Eye (tissue), 1 donor: ENCODE measurements around the gene ARPC2.
"Not testable (repeated sequence)": the region's sequence is repeated elsewhere in the genome, so short reads cannot be mapped to it uniquely, and the experiment has no call there.

Experiments used
- DNase-seq: peaks from one replicate; pipeline ENCODE4 v3.0.0-alpha.2; 2015

ARPC2 gene

DNA sequence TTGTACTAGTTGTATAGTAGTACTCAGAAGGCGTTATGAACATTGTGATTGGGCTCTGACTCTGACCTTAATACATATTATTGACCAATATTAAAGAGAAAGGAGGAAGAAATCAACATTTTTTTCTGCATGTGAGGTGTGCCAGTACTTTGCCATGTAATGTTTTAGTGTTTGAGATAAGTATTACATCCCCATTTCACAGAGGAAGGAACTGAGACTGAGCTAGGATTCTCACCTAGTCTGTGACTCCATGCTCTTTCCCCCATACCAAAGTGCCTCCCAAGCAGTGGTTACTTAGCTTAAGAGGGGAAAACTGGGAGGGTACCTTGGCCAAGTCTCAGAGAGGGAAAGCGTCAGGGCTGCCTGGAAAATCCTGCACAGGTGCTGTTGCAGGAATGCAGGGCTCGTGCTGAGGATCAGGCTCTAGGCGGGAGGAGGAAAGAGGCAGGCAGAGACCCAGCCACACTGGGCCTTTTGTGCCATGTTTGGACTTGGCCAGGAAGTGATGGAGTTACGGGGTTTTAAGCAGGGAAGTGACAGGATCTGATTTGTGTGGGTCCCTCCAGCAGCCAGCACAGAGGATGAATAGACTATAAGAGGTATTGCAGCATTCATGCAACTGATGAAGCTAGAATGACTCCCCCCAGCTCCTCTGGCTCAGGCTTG lies 55.0 kb downstream of the ARPC2 start:
- no peak for DNase-seq

DNA sequence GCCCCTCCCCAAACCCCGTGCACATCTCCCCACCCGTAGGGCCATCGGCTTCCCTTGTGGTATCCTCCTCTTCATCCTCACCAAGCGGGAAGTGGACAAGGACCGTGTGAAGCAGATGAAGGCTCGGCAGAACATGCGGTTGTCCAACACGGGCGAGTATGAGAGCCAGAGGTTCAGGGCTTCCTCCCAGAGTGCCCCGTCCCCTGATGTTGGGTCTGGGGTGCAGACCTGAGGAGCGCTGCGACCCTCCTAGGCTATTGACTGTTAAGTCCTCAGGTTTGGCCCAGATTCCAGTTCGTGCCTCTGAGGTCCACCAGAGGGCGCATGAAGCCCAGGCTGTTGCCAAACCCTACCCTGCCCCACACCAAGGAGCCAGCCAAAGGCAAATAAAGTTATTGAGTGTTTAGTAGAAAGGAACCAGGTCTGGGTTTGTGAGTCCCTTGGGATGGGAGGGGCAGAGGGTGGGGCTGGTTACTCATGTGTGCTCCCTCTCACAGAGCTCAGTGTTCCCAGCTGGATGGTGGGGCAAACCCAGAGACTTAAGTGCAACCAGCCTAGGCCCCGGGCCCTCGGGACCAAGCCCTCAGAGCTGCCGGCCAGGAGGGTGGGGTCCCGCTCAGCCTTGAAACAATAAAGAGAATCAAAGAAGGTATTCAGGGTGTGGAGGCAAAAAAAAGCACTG lies 55.7 kb downstream of the ARPC2 start:
- DNase-seq, result peak; percentile 90

DNA sequence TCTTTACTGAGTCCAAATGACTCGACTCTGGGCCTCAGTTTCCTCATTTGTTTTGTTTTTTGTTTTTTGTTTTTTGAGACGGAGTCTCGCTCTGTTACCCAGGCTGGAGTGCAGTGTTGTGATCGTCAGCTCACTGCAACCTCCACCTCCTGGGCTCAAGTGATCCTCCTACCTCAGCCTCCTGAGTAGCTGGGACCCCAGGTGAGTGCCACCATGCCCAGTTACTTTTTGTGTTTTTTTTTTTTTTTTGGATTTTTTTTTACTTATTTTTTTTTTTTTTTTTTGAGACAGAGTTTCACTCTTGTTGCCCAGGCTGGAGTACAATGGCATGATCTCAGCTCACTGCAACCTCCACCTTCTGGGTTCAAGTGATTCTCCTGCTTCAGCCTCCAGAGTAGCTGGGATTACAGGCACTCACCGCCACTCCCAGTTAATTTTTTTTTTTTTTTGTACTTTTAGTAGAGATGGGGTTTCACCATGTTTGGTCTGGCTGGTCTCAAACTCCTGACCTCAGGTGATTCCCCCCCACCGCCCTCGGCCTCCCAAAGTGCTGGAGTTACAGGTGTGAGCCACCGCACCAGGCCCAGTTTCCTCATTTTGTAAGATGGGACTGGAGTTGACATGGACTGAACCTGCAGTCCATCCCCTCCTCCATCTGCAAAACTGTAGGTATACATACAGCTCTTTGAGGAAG lies 56.4 kb downstream of the ARPC2 start:
- DNase-seq, result not testable (repeated sequence)

DNA sequence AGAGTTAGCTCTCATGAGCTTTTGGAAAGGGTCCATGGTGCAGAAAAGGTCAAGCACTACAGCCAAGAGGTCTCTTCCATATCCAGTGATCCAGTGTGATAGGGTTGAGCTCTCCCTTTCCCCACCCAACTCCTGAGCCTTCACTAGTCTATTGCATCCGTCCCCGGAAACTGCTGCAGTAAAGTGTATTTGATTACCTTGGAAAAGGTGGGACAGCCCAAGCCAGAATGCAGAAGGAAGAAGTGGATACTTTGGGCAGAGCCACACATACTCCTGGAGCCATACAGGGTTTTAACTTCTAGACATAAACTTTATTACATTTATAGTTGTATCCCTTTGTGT lies 56.9 kb downstream of the ARPC2 start:
- DNase-seq, result no peak

DNA sequence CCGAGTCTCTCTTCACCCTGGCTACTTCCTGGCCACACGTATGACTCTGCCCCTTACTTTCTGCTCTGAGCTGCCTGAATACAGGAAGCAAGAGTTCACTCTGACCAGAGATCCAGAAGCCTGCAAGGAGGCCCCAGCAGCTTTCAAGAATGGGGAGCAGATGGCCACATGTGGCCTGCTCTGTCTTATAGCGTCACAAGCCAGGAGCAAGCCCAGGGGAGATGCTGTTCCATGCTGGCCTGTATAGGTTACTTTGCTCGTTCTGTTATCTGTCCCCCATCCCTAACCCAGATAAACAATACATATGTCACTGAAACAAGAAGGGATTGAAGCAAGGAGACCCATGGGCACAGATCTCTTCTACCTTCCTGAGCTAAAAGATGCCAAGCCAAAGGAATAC lies 57.6 kb downstream of the ARPC2 start:
- DNase-seq, result no peak

DNA sequence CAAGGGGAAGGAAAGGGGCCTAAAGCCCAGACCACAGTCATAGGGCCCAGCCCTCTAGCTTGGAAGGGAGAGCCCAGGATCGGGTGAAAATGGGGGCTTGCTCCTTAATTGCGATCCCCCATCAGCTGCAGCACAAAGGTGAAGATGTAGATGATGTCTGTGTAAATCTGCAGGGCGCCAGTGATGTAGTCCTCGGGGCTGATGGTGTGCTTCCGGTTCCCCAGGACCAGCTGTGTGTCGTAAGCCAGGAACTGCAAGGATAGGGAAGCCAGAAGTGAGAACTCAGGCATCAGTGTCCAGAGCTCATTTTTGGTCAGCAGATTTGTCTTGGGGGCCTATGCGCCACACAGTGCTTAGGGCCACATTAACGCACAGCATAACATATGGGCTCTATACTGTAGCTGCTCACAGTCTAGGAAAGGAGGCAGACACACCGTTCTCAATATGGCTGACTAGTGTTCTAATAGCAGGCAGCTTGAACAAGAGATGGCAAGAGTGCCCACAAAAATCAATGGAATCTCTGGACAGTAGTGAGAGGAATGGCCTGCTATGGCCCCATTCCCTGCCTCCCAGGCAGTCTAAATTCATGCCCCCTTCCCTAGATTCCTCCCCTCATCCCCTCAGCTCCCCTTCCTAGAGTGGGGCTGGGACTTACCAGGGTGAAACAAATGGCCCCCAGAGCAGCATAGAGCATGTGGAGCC lies 58.5 kb downstream of the ARPC2 start:
- DNase-seq, result no peak

DNA sequence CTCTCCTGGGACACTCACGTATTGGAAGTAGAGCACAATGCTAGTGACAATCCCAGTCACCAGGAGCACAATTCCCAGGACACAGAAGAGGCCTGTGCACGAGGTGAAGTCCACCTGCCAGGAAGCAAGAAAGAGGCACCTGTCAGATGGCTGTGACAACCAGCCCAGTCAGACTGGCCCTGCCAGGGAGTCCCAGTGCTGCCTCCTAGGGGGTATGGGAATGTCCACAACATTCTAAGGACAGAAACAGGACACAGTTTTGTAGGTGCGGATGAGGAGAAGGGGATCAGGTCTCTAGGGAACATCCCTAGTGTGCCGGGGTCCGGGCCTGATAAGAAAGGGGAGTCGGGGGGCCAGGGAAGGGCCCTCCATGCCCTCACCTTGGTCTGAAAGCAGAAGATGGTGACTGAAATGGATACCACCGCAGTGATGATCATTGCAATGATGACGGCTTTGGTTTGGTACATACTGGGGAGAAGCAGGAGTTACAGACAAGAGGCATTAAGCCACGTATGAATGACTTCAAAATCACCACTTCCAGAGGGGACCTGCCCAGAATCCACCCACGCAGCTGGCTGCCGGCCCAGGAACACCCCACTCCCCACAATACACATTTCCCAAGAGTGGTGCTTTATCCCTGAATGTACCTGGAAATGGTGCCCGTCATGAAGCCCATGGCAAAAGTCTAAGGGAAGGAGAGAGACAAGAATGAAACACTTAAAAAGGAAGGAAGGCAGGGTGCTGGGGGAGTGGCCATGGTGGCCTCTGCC lies 60.2 kb downstream of the ARPC2 start:
- no peak for DNase-seq

DNA sequence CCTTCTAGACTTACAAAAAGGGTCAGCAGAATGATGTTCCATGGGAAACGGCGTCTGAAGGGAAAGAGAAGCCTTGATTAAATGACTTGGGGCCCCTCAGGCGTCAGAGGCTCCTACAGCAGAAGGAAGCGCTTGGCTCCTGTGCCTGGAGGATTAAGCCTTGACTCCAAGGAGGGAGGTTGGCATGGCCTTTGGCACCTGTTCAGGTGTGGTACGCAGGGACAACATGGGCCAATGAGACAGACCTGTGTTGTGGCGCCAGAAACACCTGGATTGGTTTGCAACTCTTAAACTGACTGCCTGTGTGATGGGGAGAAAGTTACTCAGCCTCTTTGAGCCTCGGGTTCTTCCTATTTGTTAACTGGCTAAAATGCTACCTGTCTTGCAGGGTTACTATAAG lies 60.9 kb downstream of the ARPC2 start:
- DNase-seq, result no peak

DNA sequence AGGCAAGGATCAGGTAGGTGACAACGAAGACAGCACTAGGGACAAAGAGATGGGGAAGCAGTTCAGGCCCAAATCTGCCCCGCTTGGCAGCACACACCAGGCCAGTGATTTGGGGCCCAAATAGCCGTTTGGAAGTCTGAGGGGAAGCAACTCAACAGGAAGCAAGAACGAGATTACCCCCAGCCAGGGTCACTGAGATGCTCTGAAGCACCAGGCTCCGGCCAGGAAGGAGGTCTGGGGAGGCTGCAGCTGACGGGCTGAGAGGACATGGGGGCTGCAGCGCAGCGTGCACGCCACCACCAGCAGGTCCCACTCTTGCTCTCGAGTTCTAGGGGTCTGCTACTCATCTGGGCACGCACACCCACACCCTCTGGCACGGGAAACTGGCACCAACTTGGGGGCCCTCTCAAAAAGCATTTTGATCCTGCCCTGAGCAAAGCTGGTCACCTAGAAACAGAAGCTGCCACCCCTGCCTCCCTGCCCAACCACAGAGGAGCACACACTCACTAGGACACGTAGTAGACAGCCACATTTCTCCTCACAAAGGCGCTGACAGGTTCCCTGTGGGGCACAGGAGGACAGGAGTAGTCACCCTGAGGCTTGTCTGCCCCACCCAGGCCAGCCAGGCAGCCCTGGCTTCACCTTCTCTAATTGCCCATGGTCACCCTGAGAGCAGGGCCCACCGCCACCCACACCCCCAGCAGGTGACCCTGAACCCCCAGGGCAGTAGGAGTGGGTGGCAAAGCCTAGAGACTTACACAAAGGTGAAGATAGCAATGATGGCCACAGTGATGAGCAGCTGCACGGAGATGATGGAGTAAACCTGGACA lies 61.8 kb downstream of the ARPC2 start:
- DNase-seq, result no peak

DNA sequence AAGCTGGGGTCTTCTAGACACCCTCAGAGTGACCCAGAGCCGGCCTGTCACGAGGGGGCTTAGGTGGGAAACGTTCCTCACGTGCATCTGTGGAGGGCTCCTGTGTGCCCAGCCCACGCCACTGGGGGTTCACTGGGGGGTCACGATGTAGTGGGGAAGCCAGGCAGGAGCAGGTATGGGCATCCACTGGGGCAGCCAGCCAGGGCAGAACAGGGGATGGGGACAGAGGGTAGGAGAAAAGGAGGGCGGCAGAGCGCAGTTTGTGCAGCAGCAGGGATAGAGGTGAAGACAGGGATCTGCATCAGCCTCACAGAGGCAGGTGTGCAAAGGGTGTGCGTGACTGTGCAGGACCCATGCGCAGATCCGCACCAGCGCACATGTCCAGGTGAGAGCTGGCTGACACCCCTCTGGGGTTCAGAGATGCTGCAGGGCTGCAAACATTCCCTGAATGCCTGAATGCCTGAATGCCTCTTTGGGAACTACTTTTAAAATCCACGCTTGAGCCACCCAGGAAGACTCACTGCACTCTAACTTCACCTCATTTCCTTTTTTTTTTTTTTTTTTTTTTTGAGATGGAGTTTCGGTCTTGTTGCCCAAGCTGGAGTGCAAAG lies 63.4 kb downstream of the ARPC2 start:
- no peak for DNase-seq

DNA sequence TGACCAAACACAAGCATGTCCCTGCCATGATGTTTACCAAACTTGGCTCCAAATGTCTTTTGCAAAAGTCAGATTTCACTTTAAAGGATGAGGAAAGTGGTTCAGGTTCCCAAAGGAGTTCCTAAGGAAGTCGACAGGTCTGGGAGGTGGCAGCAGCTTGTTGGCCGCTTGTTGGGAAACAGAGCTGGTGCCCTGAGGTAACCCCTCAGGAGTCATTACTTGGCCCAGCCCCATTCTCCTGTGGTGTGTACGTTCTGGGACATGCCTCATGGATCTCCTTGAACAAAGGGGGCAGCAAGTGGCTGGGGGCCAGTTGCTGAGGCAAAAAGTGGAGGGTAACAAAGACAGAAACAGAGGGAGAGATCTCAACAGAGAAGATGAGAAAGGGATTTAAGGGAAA lies 64.5 kb downstream of the ARPC2 start:
- DNase-seq, result no peak

DNA sequence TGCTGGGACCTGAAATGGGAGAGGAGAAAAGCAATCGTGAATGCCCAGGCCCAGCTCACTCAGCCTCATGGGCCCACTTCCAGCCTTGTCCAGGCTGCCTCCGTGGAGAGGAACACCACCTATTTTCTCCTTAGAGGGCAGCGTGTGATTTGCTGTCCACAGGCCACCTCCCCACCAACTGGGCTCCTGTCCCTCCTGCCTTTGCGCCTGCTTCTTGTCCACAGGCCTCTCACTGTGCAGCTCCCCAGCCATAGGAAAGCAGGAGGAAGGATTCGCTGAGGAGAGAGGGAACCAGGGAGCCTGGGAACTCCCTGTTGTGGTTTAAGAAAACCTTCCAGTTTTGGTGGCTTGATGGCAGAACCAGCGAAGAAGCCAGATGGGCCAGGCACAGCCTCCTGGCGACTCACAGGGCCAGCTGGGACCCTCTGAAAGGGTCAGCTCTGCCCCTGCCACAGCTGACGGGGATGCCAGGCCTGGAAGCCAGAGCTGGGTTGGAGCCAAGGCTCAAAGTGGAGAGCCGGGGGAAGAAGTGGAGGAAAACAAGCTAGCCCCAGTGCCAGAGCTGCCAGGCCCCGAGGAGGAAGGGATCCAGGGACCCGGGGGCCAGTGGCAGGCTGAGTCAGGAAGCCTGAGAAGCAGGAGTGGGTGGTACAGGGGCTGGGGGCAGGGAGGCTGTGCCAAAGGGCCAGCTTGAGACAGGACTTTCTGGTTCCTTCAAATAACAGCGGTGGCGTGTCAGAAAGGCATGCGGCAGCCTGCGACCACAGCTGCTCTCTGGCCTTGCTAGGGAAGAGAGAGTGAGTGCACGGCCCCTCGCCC lies 65.4 kb downstream of the ARPC2 start:
- DNase-seq, result no peak

DNA sequence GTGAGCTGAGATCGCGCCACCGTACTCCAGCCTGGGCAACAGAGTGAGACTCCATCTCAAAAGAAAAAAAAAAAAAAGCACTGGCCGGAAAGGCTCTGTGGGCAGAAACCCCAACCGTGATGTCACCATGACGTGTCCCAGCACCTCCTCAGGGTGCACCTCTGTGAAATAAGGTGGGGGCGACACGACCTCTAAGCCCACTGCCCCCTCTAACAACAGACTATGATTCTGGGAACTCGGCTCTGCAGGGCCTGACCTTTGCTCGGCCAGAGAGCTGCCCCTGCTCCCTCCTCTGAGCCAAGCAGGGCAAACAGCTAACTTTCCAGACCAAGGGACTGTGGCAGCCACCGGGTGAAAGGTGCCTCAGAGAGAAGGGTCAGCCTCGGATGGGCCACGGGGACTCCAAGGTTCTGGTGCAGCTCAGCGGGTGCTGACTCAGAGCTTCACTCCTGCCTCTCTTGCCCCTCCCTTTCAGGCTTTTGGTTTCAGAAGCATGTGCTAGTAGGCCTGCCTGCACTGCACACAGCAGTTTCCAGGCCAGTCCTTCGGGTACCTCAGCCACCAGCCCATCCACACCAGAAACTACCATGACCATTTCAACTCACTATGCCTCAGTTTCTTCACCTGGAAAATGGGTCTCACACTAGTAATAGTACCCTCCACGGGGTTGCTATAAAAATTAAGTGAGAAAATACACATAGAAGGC lies 67.3 kb downstream of the ARPC2 start:
- DNase-seq, result no peak

DNA sequence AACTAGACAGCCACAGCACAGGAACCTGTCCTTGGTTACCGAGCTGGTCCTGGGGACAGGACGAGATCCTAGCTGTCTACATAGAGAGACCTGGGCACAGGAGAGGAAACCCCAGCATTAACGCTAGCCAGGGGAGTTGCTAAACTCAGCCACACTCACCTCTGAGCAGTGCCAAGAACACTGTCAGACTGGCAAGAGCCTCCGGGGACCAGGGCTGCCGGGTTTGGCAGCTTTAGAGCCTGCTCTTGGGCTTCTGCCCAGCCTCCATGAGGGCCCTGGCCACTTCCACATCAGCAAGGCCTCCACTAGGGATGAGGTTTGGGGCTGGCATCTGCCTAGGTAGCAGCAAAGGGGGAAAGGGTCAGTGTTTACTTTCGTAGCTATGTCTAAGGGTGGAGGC lies 68.6 kb downstream of the ARPC2 start:
- DNase-seq, result no peak

DNA sequence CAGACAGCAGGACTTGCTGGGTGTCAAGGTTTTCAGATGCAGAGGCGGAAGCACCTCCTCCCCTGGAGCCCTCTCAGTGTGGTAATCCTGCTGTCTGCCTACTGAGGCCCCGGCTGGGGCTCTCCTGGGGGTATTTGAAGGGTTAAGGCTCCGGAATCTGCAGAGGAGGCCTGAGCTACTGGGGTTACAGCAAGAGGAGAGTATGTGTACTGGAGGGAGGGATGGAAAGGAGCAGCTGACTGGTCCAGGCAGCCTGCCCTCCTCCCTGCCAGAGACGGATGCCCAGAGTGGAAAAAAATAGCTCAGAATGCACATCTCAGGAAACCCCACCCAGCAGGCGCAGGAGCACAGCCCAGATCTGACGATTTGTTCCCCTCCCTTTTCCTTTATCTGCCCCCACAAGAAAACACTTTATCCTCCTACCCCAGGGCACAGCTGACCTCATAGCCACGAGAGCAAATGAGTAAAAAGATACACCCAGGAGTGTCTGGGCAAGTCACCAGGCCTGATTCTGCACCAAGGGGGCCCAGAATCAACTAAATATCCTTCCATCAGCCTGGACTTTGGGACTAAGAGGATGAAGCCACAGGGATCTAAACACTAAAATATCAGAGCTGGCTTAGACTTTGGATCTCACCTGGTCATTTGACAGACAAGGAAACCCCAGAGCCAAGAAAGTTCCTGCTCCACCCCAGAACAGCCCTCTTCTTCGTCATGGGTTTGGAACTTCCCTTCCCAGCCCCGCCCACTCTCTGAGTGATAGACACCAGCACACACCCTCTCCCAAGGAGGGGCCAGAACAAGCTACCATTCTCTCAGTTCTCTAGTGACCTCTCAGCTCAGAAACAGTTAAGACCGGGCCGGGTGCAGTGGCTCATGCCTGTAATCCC lies 69.8 kb downstream of the ARPC2 start:
- peak; percentile 87 for DNase-seq

DNA sequence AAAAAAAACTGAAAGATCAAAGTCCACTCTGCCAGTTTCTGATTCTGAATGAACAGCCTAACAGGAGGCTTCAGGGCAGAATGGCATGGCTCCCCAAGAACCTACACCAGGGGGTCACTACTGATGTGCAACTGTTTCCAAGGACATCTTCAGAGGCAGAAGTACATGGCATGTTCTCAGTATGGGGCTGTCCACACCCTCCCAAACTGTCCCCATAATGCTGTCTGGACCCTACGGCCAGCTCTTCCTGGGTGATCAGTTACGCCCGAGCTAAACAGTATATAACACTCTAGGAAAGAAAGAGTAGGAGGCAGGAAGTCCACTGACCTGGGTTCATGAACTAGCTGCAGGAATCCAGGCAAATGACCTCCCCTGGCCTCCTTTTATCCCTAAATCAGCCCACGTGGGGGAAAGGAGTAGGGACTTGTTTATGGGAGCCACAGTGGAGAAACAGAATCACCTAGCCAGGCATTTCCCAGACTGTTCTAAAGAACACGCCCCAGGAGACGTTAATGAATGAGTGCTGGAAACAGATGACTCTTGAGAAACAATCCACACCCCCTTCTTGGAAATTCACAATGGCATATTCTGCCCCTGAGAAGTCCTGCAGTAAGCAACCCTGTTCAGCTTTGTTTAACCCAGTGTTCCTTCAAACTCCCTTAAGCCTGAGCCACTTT lies 72.8 kb downstream of the ARPC2 start:
- DNase-seq, result no peak

DNA sequence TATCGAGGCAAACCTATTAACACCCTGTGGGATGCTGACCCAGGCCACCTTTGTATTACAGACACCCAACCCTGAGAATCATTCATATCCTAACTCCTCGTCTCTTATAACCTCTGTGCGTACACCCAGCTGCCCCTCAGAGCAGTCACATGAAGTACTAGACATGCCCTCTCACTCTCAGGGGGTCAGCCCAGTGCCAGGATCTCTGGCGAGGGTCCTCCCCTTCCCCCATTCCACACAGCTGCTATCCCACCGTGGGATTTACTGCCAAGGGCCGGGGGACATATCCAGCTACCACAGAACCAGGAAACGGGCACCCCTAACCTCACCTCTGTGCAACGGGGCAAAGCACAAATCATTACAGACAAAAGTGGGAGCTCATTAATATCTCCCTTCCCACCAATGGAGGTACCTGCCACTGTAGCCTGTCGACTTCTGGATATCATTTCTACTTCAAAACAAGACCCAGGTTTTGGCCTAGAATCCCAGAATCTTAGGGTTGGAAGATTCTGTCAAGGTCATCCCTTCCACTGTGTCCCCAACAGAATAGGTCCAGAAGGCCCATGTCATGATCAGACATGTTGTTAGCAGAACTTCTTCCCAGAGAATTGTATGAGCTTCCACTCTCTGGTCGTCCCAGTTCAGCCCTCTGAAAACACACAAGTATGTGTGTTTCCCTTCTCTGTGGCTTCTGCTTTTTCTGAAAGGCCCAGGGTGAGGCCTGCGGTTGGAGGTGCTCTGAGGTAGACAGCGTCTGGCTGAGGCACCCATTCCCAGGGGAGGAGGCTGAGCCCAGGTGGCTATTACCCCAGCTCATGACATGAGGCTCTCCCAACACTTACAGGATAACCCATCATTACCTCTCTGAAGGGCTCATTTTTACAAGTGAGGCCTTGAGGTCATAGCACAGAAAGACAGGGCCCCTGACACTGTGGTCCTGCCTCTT lies 73.6 kb downstream of the ARPC2 start:
- DNase-seq, result no peak
